DND-41 (cell line): ENCODE data around the gene TASOR.
A peak's percentile ranks its signal among the peaks of the same experiment; 100 is the strongest.

ENCODE experiments used
- CTCF ChIP-seq: IDR thresholded peaks from 2 replicates; pipeline ENCODE4 v1.5.1; 2012; ENCODE audit warnings: borderline replicate concordance, low read length, moderate library complexity, mild to moderate bottlenecking; ENCODE audit not compliant: poor library complexity, severe bottlenecking; ENCODE audit errors: extremely low read depth
- EZH2 ChIP-seq: IDR thresholded peaks from 3 replicates; pipeline ENCODE4 v1.6.1; 2012; ENCODE audit warnings: borderline replicate concordance, low read depth, mild to moderate bottlenecking, moderate library complexity, low read length, inconsistent platforms; ENCODE audit not compliant: severe bottlenecking

DNA sequence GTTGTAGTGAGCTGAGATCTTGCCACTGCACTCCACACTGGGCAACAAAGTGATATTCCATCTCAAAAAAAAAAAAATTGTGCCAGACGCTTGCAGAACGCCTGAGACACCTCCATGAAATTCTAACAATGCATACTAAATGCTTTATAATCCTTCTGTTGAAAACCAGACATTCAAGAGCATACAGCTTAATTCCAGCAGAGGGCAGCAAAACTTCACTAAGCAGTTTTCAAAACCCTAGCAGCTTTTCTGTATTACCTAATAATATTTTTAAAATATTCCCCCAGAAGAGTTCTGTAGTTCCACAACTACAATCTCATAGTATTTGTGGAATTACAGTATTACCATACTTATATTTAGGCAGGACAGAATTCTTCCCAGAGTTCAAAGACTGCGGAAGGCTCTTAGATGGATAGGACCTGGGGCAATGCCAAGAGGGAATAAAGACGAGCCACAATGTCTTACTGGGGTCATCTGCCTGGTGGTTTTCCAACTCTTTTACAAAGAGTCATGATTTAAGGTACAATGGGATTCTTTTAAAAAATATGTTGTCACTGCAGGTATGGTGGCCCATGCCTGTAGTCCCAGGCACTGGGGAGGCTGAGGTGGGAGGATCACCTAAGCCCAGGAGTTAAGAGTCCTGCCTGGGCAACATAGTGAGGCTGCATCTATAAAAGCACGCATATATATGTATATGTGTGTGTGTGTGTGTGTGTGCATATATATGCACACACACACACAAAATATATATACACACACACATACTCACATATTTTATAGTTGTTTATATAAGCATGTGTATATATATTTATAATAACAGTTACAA is 19.6 kb upstream of the TASOR start:
- peak; percentile 91 for TF ChIP-seq CTCF
- TF ChIP-seq EZH2: no peak
